GM19438 (cell line): ENCODE data around the gene PTPN6.

ENCODE experiments used
- ATAC-seq: cut with Tn5 transposase; IDR thresholded peaks from one replicate; pipeline ENCODE4 v1.9.1; 2021; ENCODE audit warnings: low read depth; ENCODE audit not compliant: unreplicated experiment

The PTPN6 gene

GRCh38 chr12:6998715-6999451, 47.7 kb downstream of the PTPN6 start:
- no peak for ATAC-seq

GRCh38 chr12:7001921-7002591, 50.9 kb downstream of the PTPN6 start:
- ATAC-seq: no peak

- no peak for ATAC-seq
Measured at GRCh38 chr12:7004287-7004803, 53.2 kb downstream of the PTPN6 start.

GRCh38 chr12:7004840-7005239, 53.7 kb downstream of the PTPN6 start:
- ATAC-seq: no peak

- no peak for ATAC-seq
Measured at GRCh38 chr12:7005311-7005710, 54.2 kb downstream of the PTPN6 start.

GRCh38 chr12:7006639-7007038, 55.5 kb downstream of the PTPN6 start:
- ATAC-seq: no peak

- no peak for ATAC-seq
Measured at GRCh38 chr12:7008864-7009263, 57.7 kb downstream of the PTPN6 start.

GRCh38 chr12:7009512-7009911, 58.4 kb downstream of the PTPN6 start:
- ATAC-seq: no peak
